HG02970 (cell line): Measurements from ENCODE around the gene EEPD1.

Experiments used
- ATAC-seq: cut with Tn5 transposase; IDR thresholded peaks from one replicate; pipeline ENCODE4 v1.9.1; 2021; ENCODE audit warnings: mild to moderate bottlenecking, moderate library complexity, moderate number of reproducible peaks; ENCODE audit not compliant: unreplicated experiment, low FRiP score

The EEPD1 gene

DNA sequence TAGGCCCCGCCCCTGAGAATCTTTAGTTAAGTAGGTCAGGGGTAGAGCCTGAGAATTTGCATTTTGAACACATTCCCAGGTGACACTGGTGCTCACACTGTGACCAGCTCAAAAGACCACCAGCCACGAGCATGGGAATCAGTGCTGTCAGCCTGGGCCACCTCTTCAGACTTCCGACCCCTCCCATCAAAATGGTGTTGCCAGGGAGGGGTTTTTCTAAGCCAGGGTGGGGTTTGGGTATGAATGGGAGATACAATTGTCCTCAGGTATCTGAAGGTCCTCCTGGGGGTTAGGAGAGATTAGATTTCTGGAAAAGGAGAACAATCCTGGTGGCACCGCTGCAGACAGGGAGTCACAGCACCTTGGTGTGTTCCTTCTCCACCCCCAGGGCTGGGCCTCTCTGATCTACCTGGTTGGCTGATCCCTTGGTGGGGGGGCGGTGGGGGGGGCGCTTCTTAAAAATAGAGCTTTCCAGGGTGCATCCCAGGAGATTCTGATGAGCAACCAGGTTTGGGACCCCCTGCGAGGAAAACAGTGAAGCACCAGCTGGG is 125.1 kb downstream of the EEPD1 start:
- ATAC-seq = no peak

DNA sequence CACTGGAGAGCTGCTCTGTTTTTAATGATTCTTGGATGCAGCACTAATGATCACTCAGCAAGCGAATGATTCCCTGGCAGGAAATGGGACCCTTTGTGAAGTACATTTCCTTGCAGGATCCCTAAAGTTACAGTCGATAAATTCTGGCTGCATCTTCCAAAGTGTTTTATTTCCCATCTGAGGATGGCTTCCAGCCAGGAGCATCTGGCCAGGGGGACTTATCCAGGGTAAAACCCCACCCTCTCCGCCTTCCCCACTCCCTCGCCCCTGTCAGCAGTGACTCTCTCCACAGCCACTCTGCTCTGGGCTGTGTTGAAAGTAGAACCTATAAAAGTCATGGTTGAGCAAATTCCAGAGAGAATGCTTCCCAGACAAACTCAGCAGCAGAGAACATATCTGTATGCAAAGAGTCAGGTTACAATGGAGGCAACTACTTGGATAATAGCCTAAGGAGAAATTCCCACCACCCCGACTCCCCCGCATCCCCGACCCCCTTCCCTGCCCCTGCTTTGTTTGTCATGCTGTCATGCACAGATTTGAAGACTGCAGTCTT is 125.6 kb downstream of the EEPD1 start:
- ATAC-seq = no peak

DNA sequence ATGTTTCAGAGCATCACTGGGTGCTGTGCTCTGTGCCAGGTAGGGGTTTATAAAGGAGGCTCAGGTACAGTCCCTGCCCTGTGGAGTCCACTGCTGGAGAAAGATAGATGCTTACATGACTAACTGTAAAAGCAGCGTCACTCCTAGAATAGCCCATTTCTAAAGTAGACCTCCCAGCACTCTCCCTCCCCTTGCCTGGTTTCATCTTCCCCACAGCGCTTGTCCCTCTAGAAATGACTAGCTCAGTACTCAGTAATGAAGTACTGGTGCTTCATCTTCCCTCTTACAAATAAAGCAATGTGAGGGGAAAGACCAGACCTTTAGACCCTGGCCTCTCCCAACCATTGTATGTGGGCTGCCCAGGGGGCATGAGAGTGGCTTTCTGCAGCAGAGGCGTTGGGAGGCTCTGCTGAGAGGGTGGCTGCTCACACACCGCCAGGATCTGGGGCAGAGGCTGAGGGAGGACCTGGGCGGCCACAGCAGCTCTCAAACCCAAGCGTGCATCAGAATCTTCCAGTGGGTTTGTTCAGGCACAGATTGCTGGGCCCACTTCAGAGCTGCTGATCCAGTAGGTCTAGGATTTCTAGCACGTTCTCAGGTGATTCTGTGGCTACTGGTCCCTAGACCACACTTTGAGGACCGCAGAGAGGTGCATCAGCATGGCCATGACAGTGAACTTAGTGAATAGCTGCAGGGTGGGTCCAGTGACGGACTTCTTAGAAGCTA is 126.3 kb downstream of the EEPD1 start:
- no peak for ATAC-seq

DNA sequence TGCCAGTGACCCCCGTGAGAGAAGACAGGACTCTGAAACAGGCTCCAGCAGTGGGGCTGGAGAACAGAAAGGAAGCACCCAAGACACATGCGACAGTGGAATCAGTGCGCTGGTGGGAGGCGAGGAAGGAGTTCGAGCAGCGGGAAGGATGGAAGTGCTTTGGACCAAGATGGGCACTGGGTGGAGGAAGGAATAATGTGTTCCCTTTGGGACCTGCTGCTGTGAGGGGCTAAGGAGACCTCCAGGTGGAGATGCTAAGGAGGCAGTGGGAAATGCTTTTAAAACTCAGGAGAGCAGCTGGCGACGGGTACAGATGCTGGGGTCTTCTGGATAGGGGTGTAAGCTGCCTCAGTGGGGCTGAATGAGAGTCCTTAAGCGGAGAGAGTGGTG is 126.9 kb downstream of the EEPD1 start:
- no peak for ATAC-seq

DNA sequence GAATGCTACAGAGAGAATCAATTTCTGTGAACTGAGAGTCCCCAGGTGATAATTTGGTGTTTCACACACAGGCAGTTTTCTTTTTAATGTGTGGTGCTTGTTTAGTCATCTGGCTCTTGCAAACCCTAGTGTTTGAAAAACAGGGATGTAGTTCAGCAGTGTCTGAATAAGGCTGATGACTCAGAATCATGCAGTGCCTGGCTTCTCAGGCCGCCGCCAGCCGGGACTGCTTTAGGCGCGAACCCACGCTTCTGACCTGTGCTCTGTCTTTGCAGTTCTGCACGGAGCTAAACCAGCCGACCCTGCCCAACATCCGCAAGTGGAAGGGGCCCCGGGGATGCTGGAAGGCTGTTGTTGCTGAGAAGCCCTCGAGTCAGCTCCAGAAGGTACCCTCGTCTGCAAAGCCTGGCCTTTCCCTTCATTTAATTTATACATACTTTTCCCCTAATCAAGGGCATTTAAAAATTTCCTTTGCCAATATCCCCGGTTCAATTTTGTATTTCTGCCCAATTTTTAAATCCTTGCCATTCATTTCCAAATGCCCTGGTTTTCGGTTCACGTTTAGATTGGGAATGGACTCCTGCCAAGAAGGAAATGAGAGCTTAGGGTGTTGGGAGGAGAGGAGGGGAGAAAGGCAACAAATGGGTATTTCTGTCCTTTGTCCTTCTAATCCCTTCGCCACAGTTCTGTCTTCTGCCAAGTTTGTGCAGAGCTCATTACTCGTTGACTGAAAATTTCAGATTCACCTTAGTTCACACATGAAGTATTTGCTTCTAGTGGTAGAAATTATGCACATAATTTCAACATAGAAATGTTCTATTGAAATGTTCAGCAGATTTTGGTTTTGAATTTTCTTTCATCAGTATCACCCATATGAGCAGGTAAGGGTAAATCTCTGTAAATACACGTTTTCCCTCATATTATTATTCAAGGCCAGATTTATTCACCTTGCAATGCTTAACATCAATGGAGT is 128.1 kb downstream of the EEPD1 start:
- no peak for ATAC-seq

DNA sequence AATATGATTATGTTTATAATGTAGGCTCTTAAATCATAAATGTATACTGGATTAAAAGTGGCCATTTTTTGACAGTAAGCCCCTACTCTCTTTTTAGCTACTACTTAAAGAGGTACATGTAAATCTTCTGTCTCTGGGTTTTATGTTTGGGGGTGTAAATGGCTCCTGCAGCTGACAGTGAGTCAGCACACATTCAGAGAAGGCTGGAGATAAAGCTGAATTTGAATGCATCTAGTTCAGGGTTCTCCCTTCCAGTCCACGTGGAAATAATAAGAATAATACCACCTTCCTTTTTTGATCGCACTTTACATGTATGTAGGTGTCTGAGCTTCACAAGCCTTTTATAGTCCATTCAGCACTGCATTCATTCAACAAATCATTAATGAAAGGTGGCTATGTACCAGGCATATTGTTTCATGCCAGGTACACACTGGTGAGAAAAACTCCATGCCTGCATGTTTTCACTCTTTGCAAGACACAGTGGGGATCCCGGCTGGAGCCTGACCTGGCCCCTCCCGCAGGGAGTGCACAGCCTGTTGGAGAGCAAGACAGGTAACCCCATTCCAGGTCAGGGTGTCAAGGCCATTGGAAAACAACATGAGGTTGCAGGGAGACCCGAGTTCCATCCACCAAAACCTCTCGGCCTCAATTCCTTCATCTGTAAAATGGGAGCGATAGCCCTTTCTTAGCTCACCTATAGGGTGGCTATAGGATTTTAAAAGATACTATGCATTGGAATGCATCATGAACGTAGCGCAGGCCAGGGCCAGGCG is 129.1 kb downstream of the EEPD1 start:
- ATAC-seq = no peak

DNA sequence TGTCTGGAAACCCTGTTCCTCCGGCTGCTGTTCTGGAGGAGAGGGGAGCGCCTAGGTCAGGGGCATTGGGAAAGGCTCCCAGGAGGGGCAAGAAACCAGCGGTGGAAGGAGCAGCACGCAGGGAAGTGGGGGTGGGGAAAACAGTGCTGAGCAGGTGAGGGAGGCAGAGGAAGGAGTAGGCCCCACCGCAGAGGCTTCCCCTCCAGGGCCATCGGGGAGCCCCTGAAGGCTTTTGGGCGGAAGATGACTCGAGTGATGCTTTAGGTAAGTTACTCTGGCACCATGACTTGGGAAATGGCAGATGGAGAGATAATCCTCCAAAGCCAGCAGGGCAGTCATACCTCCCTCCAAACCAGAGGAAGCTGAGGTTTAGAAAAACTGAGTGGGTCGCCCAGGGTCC is 130.1 kb downstream of the EEPD1 start:
- ATAC-seq = no peak

DNA sequence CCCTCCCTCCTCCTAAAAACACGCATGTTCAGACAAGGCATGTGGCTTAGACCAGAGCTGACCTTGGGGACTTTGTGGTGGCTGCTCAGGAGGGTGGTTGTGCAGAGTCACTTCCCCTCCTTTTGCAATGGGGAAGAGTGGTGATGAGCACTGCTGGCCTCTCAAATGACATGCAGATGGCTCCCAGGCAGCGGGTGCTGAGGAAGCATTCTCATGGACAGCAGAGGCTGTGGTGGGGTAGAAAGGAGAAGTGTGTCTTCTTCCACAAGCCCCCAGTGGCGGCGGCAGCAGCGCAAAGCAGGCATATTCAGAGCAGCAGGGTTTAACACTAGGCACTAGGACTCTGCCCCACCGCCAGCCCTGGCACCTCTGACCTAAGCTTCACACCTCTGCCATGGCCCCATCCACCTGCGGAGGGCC is 130.7 kb downstream of the EEPD1 start:
- ATAC-seq = no peak

DNA sequence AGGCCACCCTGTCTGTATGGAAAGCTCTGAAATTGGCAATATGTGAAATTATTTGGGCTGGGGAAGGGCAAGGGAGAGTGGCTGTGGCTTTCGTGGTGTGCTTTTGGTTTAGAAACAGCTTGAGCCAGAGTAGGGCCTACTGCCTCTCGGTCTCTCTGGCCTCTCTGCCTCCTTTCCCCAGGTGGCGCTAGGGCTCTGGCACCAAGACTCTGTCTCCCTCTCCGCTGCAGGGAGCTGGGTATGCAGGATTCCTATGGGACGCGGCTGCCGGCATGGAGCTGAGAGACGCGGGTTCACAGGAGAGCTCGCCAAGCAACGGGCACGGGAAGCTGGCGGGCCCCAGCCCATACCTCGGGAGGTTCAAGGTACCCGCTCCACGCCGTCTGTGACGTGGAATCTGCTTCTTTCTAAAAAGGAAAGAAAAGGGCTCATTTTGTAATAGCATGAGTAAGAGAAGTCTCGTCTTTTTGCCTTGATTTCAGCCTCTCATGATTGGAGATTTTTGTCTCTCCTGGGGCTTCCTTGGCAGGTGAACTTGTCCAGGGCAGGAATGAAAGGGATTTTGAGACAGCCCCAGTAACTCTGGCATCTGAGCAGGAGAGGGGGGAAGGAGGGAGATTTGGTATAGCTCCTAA is 131.5 kb downstream of the EEPD1 start:
- no peak for ATAC-seq

DNA sequence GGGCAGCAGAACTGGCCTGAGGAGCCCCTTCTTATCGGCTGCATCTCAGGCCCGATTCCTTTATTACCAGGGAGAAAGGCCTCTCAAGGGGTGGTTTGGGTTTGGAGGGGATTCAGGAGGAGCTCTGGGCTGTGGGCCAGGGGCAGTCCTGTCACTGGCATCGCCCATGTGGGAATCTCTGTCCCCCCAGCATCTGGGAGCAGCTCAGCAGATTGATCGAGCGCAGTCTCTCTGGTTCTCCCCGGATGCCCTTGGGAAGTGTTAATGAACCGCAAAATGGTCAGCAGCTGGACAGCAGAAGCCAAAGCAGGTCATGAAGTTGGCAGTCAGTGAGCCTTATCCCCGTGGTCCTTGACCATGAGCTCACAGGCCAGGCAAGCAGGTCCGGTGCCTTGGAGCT is 132.2 kb downstream of the EEPD1 start:
- no peak for ATAC-seq

DNA sequence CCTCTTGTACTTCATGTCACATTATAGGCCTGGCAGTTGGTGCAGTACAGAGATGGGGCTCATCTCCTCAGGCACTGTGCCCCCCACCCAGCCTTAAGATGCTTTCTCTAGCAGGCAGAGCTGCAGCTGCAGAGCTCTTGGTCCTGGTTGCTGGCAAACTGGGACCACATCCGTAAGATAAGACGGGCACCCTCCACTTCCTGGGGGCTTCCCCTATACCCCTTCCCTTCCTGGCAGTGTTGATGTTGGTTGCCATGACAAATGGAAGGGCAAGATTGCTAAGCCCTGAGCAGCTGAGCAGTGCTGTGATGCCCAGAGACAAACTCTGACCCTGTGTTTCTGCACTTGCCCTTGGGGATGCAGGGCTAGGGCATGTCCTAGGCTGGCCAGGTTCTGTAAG is 133.2 kb downstream of the EEPD1 start:
- no peak for ATAC-seq

DNA sequence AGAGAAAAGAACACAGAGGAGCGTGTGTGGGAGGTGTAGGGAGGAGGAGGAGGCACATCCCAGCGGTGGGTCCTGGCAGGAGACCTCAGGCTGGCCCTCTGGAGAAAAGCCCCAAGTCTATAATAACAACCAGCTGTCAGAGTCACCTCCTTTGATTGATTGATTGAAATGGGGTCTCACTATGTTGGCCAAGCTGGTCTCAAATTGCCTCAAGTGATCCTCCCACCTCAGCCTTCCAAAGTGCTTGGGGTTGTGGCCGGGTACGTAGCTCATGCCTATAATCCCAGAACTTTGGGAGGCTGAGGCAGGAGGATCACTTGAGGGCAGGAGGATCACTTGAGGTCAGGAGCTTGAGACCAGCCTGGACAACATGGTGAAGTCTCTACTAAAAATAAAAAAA is 133.6 kb downstream of the EEPD1 start:
- no peak for ATAC-seq

DNA sequence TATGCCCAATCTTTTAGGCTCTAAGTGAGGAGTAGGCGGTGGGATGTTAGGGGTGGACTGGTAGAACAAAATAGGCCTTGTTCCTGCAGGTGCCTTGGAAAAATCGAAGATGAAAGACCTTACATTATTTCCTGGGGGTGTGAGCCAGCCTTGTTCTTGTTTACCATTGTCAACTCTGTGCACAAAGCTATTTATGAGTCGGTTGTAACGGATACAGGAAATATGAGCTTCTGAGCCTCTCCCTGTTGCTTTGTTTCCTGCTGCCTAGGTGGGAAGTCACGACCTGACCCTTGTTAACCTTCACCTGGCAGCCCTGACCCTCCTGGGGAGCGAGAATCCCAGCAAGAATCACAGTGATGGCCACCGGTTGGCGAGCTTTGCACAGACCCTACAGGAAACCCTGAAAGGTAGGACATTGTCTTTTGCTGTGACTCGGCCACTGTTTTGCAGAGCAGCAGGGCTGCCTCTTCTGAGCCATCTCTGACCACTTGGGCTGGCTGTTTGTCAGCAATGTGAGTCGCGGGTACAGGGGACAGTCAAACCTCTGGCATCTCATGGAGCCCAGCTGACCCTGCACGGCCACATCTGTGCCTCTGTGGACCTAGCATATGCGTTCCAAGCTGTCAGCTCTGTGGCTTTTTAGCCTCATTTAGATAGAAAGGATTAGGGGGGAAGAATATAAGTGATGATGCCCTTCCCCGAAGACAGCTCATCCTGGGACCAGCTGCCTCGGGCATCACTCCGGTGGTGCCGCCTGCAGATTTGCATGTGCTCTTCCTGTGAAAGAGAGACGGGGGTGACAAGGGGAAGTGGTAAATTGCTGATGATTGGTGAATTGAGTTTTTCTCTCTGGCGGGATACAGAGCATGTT is 134.6 kb downstream of the EEPD1 start:
- ATAC-seq = no peak

DNA sequence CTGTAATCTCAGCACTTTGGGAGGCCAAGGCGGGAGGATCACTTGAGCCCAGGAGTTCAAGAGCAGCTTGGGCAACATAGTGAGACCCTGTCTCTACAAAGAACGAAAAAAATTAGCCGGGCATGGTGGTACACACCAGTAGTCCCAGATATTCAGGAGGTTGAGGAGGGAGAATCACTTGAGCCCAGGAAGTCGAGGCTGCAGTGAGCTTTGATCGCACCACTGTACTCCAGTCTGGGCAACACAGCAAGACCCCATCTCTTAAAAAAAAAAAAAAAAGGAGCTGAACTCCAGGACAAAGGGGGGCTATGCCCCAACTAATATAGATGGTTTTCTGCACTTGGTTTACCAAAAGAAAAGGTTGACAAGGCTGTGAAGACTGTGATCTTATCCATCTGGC is 135.4 kb downstream of the EEPD1 start:
- no peak for ATAC-seq

DNA sequence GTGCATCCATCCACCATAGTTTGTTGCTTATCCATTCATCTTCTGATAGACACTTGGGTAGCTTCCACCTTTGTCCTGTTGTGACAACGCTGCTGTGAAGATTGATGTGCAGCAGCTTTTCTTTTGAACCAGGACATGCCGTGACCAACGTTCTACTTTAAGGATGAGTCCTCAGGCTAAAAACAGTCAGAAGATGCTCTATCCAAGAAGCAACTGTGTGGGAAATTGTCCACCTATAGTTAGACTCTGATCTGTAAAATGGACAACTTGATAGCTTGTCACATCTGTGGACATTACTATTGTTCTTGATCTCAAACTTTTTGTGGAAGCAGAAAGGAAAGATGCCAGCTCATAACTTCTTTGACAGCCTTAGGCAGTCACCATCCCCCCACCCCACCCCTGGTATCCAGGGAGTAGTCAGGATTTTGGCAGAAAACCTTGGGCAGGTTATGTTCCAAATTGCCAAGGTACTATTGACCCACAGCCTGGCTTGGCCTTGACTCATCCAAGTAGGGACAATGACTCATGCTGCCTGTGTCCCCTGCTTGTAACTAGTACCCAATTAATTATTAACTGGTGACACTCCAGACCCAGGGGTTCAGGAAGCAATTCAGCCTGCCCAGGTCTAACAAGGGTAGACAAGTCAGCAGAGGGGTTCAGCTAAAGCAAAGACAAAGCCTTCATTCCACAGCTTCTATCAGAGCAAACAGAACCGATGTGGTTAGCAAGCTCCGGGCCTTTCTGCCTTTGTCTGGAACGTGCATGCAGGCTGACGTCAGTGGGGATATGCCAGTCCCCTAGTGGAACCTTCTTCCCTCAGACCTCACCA is 137.0 kb downstream of the EEPD1 start:
- no peak for ATAC-seq

DNA sequence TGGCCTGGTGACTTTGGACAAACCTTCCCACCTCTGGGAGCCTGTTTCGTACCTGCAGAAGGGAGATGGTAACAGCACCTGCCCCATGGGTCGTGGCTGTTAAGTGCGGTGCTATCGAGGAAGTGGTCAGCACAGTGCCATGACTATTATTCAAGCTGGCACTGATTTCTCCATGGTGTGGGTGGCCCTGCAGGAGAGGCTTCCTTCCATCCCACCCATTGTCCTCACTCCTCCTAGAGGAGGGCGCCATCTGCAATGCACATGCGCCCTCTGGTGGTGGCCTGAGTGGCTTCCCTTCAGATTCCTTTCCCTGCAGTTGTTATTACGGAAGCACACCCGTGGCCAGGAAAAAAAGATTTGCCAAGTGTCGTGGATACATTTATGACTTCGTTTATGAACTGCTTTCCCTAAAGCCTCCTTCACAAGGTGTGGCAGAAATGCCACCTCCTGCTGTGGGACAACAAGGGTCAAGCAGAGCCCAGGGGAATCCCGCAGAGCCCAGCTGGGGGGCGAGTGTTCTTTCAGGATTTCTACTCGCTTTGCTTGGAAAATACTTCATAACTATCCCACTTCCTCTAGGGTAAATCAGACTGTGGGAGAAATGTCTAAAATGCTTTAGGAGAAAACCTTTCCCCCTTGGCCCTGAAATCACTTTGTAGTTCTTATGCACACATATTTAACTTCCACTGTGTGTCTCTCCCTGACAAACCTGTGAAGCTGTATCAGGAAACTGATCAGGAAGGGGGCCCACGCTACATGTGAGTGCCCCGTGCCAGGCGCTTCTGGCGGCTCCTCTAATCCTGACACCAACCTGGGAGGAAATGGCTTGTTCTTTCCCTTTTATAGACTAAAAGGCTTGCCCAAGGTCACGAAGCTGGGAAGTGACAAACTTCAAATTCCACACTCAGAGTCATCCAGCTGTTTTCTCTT is 138.6 kb downstream of the EEPD1 start:
- no peak for ATAC-seq

DNA sequence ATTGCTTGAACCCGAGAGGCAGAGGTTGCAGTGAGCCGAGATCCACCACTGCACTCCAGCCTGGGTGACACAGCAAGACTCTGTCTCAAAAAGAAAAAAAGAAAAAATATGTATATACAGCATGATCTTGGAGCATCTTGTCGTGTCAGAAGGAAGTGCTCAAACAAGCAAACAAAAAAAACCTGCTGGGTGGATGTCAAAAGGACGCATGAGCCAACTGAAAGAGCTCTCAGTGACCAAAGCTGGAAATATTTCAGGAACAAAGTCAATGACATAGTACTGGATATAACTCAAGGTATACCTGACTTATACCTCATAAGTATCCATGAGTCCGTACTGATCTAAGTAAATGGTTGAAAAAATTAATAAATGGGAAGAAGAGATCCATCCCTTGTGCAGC is 142.0 kb downstream of the EEPD1 start:
- ATAC-seq = no peak
